GM13976 (cell line): ENCODE measurements around the gene DIPK1A.

Experiments used
- DNase-seq: peaks from one replicate; pipeline ENCODE4 v3.0.0; 2012; ENCODE audit warnings: low spot score
- in situ Hi-C: fragments of 300-500 bp; cut with MboI; formaldehyde crosslinking; loops from one replicate; pipeline ENCODE4 v1.12.0; 2022; ENCODE audit warnings: low sequenced_read_pairs, mixed read lengths, inconsistent platforms; ENCODE audit not compliant: unreplicated experiment
- TF ChIP-seq, protein P1 (sequence below): IDR thresholded peaks from 2 replicates; pipeline ENCODE4 v1.5.1; 2012; ENCODE audit warnings: borderline replicate concordance, mild to moderate bottlenecking; ENCODE audit not compliant: insufficient read depth; ENCODE audit errors: extremely low read depth, missing control alignments, control extremely low read depth

The DIPK1A gene

DNA sequence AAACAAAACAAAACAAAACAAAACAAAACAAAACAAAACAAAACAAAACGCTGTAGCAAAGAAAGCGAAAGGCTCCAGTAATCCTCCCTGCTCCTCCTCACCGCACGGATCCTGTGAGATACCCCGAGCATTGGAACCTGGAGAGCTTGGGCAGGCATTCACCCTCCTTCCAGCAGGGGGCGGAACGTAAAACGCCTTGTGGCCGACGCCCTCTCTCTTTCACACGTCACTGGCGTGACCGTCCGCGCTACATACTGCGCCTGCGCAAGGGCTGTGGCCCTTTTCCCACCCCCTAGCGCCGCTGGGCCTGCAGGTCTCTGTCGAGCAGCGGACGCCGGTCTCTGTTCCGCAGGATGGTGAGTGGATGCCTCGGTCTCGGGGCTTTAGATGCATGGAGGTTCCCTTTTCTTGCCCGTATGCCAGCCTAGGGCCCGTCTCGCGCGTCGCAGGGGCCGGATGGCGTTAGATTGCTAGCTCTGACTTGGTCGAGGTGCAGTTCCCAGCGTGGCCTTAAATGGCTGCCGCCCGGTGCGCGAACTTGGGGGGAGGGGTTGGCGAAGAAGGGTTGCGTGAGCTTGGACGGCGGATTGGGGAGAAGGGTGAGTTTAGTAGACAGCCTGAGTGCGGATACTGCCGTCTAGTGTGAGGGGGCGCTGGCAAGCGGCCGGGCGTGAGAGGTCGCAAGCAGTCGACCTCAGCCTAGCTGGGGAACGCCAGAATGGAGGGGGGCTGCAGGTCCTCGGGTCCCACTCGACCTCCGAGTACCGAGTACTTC lies 129.3 kb downstream of the DIPK1A start, which contains the start of gene RPL5:
Gene RPL5, plus strand, starts transcription at position 279 of the 775 bp plus-strand sequence. Its CDS starts 75 bp downstream, at position 354.
- TF ChIP-seq, protein P1, sequence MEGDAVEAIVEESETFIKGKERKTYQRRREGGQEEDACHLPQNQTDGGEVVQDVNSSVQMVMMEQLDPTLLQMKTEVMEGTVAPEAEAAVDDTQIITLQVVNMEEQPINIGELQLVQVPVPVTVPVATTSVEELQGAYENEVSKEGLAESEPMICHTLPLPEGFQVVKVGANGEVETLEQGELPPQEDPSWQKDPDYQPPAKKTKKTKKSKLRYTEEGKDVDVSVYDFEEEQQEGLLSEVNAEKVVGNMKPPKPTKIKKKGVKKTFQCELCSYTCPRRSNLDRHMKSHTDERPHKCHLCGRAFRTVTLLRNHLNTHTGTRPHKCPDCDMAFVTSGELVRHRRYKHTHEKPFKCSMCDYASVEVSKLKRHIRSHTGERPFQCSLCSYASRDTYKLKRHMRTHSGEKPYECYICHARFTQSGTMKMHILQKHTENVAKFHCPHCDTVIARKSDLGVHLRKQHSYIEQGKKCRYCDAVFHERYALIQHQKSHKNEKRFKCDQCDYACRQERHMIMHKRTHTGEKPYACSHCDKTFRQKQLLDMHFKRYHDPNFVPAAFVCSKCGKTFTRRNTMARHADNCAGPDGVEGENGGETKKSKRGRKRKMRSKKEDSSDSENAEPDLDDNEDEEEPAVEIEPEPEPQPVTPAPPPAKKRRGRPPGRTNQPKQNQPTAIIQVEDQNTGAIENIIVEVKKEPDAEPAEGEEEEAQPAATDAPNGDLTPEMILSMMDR = peak; percentile 98
- in situ Hi-C loops = no loop called here
- peak; percentile 98 for DNase-seq

DNA sequence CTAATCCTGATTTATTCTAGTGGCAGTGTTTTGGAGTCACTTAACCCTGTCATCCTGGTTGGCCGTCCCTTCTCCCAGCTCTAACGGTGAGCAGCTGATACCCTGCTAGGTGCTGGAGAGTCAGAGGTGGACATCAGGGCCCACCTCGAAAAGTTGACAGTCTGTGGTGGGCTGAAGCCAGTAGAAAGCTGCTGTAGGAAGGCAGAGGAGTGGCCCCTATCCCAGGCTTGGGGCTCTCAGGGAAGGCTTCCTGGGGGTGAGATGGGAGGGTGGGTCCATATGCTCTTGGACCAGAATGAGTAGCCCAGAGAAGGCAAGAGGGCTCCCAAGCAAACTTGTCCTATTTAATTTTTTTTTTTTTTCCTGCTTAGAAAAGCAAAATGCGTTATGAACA lies 129.9 kb downstream of the DIPK1A start:
- DNase-seq = peak; percentile 37
- in situ Hi-C loops = no loop called here
- TF ChIP-seq, protein P1 = no peak

DNA sequence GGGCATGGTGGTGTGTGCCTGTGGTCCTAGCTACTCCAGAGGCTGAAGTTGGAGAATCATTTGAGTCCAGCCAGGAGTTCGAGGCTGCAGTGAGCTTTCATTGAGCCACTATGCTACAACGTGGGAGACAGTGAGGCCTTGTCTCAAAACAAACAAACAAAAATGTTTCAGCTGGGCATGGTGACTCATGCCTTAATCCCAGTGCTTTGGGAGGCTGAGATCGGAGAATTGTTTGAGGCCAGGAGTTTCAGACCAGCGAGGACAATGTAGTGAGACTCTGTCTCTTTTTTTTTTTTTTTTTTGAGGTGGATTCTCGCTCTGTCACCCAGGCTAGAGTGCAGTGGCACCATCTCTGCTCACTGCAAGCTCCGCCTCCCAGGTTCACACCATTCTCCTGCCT lies 134.5 kb downstream of the DIPK1A start:
- no peak for DNase-seq
- TF ChIP-seq, protein P1 = no peak
- in situ Hi-C loops = no loop called here

DNA sequence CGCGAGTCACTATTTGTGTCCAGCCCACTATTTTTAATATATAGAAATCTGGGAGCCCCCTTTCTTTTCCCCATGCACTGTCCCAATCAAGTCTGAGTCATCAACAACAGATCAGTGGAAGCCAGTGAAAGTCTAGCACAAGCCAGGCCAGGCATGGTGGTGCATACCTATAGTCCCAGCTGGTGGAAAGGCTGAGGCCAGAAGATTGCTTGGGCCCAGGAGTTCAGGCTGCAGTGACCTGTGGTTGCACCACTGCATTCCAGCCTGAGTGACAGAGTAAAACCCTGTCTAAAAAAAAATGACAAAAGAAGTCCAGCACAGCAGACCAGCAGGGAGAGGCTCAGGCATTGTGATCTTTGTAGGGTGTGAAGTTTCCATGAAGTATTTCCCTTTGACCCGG lies 138.4 kb downstream of the DIPK1A start:
- DNase-seq = no peak
- TF ChIP-seq, protein P1 = no peak
- in situ Hi-C loops = no loop called here

DNA sequence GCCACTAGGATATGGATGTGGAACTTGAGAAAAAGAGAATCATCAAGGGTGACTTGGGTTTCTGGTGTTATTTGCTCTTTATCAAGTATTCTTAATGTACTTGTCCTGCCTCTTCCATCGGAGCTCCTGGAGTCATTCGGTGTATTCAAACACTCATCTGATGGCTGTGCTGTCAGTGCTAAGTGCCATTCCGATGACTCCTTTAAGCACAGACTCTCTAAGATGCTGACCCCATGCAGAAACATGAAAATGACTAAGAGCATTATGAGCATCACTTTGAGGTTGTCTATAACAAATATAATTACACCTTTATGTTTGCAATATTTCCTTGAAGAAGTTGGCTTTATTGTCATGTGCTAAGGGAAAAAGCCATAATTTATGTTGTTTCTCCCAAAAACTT lies 140.7 kb downstream of the DIPK1A start:
- in situ Hi-C loops = no loop called here
- TF ChIP-seq, protein P1 = no peak
- no peak for DNase-seq

DNA sequence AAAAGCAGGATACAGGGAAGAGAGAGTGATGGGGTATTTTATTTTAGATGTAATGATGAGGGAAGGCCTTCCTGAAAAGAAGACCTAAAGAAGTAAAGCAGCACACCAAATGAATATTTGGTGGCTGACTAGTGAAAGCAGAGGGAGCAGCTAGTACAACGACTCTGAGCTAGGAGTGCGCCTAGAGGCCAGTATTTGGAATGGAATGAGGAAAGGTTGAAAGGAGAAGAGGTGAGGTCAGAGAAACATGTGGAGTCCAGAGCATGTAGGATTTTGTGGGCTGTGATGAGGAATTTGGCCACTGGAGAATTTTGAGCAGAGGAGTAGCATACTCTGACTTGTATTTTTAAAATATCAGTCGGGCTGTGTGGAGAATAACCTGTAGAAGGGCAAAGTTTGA lies 141.2 kb downstream of the DIPK1A start:
- no peak for DNase-seq
- TF ChIP-seq, protein P1 = no peak
- in situ Hi-C loops = no loop called here
